ENCODE data around the gene PIANP.
A peak's percentile ranks its signal among the peaks of the same experiment; 100 is the strongest.

The PIANP gene

DNA sequence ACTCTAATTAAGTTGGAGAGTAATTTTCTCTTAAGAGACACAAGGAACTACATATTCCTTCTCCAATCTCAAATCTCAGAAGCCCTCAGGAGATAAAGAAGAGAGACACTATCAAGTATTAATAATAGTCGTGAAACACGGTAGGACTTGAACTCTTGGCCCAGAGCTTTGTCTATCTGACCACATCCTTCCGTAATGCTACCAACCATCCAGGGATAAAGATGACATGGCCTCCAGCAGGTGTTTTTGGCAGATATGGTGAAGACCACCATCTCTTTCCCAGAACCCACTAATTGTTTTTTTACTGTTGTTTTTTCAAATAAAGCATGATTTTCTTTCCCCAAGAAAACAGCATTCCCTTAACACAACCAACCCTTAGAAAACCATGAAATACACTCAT is 14.8 kb downstream of the PIANP start:
- TF ChIP-seq EZH2phosphoT487 (IDR thresholded peaks at IDR 0.05; ENCODE audit: low read depth): no peak
- TF ChIP-seq, protein P1, sequence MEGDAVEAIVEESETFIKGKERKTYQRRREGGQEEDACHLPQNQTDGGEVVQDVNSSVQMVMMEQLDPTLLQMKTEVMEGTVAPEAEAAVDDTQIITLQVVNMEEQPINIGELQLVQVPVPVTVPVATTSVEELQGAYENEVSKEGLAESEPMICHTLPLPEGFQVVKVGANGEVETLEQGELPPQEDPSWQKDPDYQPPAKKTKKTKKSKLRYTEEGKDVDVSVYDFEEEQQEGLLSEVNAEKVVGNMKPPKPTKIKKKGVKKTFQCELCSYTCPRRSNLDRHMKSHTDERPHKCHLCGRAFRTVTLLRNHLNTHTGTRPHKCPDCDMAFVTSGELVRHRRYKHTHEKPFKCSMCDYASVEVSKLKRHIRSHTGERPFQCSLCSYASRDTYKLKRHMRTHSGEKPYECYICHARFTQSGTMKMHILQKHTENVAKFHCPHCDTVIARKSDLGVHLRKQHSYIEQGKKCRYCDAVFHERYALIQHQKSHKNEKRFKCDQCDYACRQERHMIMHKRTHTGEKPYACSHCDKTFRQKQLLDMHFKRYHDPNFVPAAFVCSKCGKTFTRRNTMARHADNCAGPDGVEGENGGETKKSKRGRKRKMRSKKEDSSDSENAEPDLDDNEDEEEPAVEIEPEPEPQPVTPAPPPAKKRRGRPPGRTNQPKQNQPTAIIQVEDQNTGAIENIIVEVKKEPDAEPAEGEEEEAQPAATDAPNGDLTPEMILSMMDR (IDR thresholded peaks at IDR 0.05; ENCODE audit: low read depth, low read length): no peak
- peaks cover 22% of the 10 kb centered on the region for H3K4me1 ChIP-seq (ENCODE audit: low read length)
- no peak overlapping the region for H3K4me2 ChIP-seq (ENCODE audit: low read length)
- peaks cover 91% of the 10 kb centered on the region for H3K79me2 ChIP-seq (ENCODE audit: low read length)
- H3K9ac ChIP-seq (ENCODE audit: low read length): no peak overlapping the region
- H3K27me3 ChIP-seq (ENCODE audit: low read depth, low read length): no peaks in the 10 kb centered on the region
- peaks cover 18% of the 10 kb centered on the region for H3K36me3 ChIP-seq (replicated peaks; ENCODE audit: low read depth, low read length)
- no peak overlapping the region for H3K27ac ChIP-seq (ENCODE audit: low read length)
- no peak overlapping the region for H3K4me3 ChIP-seq (ENCODE audit: low read length)
- no peaks in the 10 kb centered on the region for H3K9me3 ChIP-seq (ENCODE audit: insufficient read depth, low read length)
- no peak overlapping the region for H2AFZ ChIP-seq (ENCODE audit: low read depth, low read length)
- peaks cover 20% of the 10 kb centered on the region; the same call in 1 of the 2 replicates for H4K20me1 ChIP-seq (ENCODE audit: insufficient read depth, low read length)

DNA sequence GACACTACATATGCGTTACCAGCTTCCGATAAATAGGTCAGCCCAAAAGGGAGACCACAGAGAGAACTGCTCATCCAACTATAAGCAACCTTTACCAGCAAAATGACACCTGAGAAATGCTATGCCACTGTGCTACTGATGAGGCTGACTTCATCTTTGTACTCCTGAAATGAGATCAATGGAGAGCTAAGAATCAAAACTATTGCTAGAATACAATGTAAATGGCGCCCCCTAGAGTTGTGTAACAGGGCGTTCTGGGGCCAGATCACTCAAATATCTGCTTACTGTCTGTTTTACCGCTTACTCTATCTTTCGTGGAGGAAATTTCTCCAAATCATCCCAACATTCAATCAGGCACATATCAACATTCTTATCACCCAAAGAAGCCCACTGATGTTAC is 16.0 kb downstream of the PIANP start:
- TF ChIP-seq EZH2phosphoT487 (IDR thresholded peaks at IDR 0.05; ENCODE audit: low read depth): no peak
- TF ChIP-seq, protein P1 (IDR thresholded peaks at IDR 0.05; ENCODE audit: low read depth, low read length): peak; percentile 75
- Histone ChIP-seq H3K4me1 (ENCODE audit: low read length) (peaks cover 17% of the 10 kb centered on the region), H3K27ac (ENCODE audit: low read length) (no peak overlapping the region), H3K9ac (ENCODE audit: low read length) (no peak overlapping the region), H3K27me3 (ENCODE audit: low read depth, low read length) (no peaks in the 10 kb centered on the region), H3K9me3 (ENCODE audit: insufficient read depth, low read length) (no peaks in the 10 kb centered on the region), H2AFZ (ENCODE audit: low read depth, low read length) (no peak overlapping the region), H3K4me3 (ENCODE audit: low read length) (no peak overlapping the region), H3K36me3 (replicated peaks; ENCODE audit: low read depth, low read length) (peaks cover 25% of the 10 kb centered on the region), H4K20me1 (ENCODE audit: insufficient read depth, low read length) (peaks cover 20% of the 10 kb centered on the region; the same call in 1 of the 2 replicates), H3K4me2 (ENCODE audit: low read length) (no peak overlapping the region), H3K79me2 (ENCODE audit: low read length) (peaks cover 95% of the 10 kb centered on the region)

DNA sequence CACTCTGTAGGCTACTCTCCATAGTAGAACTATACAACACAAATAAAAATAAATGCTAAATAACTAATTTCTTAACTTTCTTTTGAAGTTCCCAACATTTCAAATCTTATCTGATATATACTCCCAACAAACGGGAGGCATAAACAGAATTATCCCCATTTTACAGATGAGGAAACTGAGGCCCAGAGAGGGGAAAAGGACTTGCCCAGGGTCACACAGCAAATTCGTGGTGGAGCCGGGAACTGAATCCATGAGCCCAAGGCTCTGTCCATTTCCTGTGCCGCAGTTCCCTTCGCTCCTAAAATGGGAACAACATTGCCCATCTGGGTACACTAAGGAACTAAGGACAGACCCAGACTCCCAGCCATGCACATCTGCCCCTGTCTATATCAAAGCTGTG is 23.7 kb downstream of the PIANP start:
- H3K27ac ChIP-seq (ENCODE audit: low read length): no peak overlapping the region
- H3K9me3 ChIP-seq (ENCODE audit: insufficient read depth, low read length): no peaks in the 10 kb centered on the region
- 0 out of 2 replicates have a peak, but pooled peaks cover 4% of the 10 kb centered on the region for H4K20me1 ChIP-seq (ENCODE audit: insufficient read depth, low read length)
- peaks cover 35% of the 10 kb centered on the region for H3K79me2 ChIP-seq (ENCODE audit: low read length)
- H3K4me1 ChIP-seq (ENCODE audit: low read length): peaks cover 6% of the 10 kb centered on the region; the same call in 1 of the 2 replicates
- H3K27me3 ChIP-seq (ENCODE audit: low read depth, low read length): no peaks in the 10 kb centered on the region
- H3K9ac ChIP-seq (ENCODE audit: low read length): no peak overlapping the region
- H3K4me3 ChIP-seq (ENCODE audit: low read length): no peak overlapping the region
- H3K4me2 ChIP-seq (ENCODE audit: low read length): no peak overlapping the region
- no peak overlapping the region for H2AFZ ChIP-seq (ENCODE audit: low read depth, low read length)
- no peak for TF ChIP-seq EZH2phosphoT487 (IDR thresholded peaks at IDR 0.05; ENCODE audit: low read depth)
- H3K36me3 ChIP-seq (replicated peaks; ENCODE audit: low read depth, low read length): peaks cover 84% of the 10 kb centered on the region

DNA sequence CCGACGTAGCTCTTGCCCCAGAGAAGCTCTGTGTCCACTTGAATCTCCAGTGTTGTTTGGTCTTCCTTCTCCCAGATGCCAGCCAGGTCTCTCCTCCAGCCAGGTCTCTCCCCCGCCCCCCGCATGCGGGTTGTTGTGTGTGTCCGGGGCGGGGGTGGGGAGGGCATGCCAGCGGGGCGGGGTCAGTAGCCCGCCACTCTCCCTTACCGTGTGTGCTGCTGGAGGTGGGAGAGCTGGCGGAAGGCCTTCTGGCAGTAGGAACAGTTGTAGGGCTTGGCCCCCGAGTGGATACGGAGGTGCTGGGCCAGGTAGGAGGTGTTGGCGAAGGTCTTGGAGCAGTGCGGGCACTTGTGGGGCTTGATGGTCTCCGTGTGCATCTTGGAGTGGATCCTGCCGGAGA is 28.5 kb downstream of the PIANP start:
- Histone ChIP-seq H2AFZ (ENCODE audit: low read depth, low read length) (no peak overlapping the region), H3K9me3 (ENCODE audit: insufficient read depth, low read length) (no peaks in the 10 kb centered on the region), H3K4me3 (ENCODE audit: low read length) (no peak overlapping the region), H3K4me2 (ENCODE audit: low read length) (no peak overlapping the region), H3K9ac (ENCODE audit: low read length) (no peak overlapping the region), H3K4me1 (ENCODE audit: low read length) (no peaks in the 10 kb centered on the region), H4K20me1 (ENCODE audit: insufficient read depth, low read length) (no peaks in the 10 kb centered on the region), H3K36me3 (replicated peaks; ENCODE audit: low read depth, low read length) (peaks cover 83% of the 10 kb centered on the region), H3K27me3 (ENCODE audit: low read depth, low read length) (no peaks in the 10 kb centered on the region), H3K79me2 (ENCODE audit: low read length) (peaks cover 4% of the 10 kb centered on the region; the same call in 1 of the 2 replicates), H3K27ac (ENCODE audit: low read length) (no peak overlapping the region)
- TF ChIP-seq, protein P1 (IDR thresholded peaks at IDR 0.05; ENCODE audit: low read depth, low read length): no peak
- no peak for TF ChIP-seq EZH2phosphoT487 (IDR thresholded peaks at IDR 0.05; ENCODE audit: low read depth)
